Stimulated activated CD8-positive, alpha-beta memory T cell treated with anti-CD3 and anti-CD28 coated beads, Interleukin-7, amount 100 ng/mL, for 24 hours (primary cell): ENCODE data around the gene IFNL3.
"Not testable (repeated sequence)": the region's sequence is repeated elsewhere in the genome, so short reads cannot be mapped to it uniquely, and the experiment has no call there.

ENCODE experiments used
- DNase-seq: peaks from one replicate; pipeline ENCODE4 v3.0.0-alpha.2; 2020; ENCODE audit warnings: low read depth

The IFNL3 gene

GRCh38 chr19:39244410-39245100 is at the start of gene IFNL3:
IFNL3 (minus strand) TSS chr19:39245006; CDS start chr19:39244967, 39 bp downstream.
- DNase-seq, result not testable (repeated sequence)

- DNase-seq, result no peak
Measured at GRCh38 chr19:39293394-39293793, 48.6 kb upstream of the IFNL3 start.

- DNase-seq, result no peak
Measured at GRCh38 chr19:39284032-39284431, 39.2 kb upstream of the IFNL3 start.

GRCh38 chr19:39282021-39282420 is 37.2 kb upstream of the IFNL3 start:
- DNase-seq, result no peak

GRCh38 chr19:39277598-39277997 is 32.8 kb upstream of the IFNL3 start:
- no peak for DNase-seq

GRCh38 chr19:39276740-39277139 is 31.9 kb upstream of the IFNL3 start:
- no peak for DNase-seq

GRCh38 chr19:39275578-39275977 is 30.8 kb upstream of the IFNL3 start:
- DNase-seq, result no peak

- not testable (repeated sequence) for DNase-seq
Measured at GRCh38 chr19:39273859-39274258, 29.1 kb upstream of the IFNL3 start.

- DNase-seq, result no peak
Measured at GRCh38 chr19:39270036-39270871, 25.4 kb upstream of the IFNL3 start.

GRCh38 chr19:39269369-39269768 is 24.6 kb upstream of the IFNL3 start:
- not testable (repeated sequence) for DNase-seq

GRCh38 chr19:39268531-39269223 is 23.9 kb upstream of the IFNL3 start:
- DNase-seq, result not testable (repeated sequence)

GRCh38 chr19:39268085-39268484 is 23.3 kb upstream of the IFNL3 start, which contains the start of gene IFNL2:
IFNL2 (plus strand) TSS chr19:39268396; CDS start chr19:39268569, 173 bp downstream.
- not testable (repeated sequence) for DNase-seq

- no peak for DNase-seq
Measured at GRCh38 chr19:39265321-39265916, 20.6 kb upstream of the IFNL3 start.

- no peak for DNase-seq
Measured at GRCh38 chr19:39264306-39265290, 19.8 kb upstream of the IFNL3 start.

GRCh38 chr19:39263912-39264305 is 19.1 kb upstream of the IFNL3 start:
- DNase-seq, result no peak

GRCh38 chr19:39262496-39262895 is 17.7 kb upstream of the IFNL3 start:
- no peak for DNase-seq

GRCh38 chr19:39261704-39262103 is 16.9 kb upstream of the IFNL3 start:
- DNase-seq, result no peak

- no peak for DNase-seq
Measured at GRCh38 chr19:39257227-39257626, 12.4 kb upstream of the IFNL3 start.

GRCh38 chr19:39254531-39255345 is 9.9 kb upstream of the IFNL3 start:
- no peak for DNase-seq
